Lower leg skin (tissue), 3 donors: ENCODE measurements around the gene UNC5A.

ENCODE experiments used
- POLR2A ChIP-seq, 2 donors: fragments of 450-650 bp; IDR thresholded peaks; one replicate each; pipeline ENCODE4 v1.6.1; 2016 to 2017; ENCODE audit warnings: antibody characterized with exemption in 2 of 2, mild to moderate bottlenecking in 1 of 2, moderate library complexity in 1 of 2
- TF ChIP-seq, protein P1 (sequence below), 3 donors: fragments of 450-650 bp; IDR thresholded peaks; one replicate each; pipeline ENCODE4 v1.5.1; 2016; ENCODE audit warnings: antibody characterized with exemption in 3 of 3, mild to moderate bottlenecking in 3 of 3, moderate library complexity in 2 of 3

GRCh38 chr5:176810687-176811501 is 535 bp downstream of the UNC5A start:
- TF ChIP-seq, protein P1, sequence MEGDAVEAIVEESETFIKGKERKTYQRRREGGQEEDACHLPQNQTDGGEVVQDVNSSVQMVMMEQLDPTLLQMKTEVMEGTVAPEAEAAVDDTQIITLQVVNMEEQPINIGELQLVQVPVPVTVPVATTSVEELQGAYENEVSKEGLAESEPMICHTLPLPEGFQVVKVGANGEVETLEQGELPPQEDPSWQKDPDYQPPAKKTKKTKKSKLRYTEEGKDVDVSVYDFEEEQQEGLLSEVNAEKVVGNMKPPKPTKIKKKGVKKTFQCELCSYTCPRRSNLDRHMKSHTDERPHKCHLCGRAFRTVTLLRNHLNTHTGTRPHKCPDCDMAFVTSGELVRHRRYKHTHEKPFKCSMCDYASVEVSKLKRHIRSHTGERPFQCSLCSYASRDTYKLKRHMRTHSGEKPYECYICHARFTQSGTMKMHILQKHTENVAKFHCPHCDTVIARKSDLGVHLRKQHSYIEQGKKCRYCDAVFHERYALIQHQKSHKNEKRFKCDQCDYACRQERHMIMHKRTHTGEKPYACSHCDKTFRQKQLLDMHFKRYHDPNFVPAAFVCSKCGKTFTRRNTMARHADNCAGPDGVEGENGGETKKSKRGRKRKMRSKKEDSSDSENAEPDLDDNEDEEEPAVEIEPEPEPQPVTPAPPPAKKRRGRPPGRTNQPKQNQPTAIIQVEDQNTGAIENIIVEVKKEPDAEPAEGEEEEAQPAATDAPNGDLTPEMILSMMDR (IDR thresholded peaks at IDR 0.05) = no peak
- no peak for TF ChIP-seq POLR2A (IDR thresholded peaks at IDR 0.05)
